ENCODE measurements around the gene ACE2. TPM values are rescaled to one million over a fixed set of nuclear protein-coding genes. Genes with fewer than 3 reads are reported as not detected.

The ACE2 gene
- total RNA-seq, 1 donor from 2014 or later = 0.06 TPM

DNA sequence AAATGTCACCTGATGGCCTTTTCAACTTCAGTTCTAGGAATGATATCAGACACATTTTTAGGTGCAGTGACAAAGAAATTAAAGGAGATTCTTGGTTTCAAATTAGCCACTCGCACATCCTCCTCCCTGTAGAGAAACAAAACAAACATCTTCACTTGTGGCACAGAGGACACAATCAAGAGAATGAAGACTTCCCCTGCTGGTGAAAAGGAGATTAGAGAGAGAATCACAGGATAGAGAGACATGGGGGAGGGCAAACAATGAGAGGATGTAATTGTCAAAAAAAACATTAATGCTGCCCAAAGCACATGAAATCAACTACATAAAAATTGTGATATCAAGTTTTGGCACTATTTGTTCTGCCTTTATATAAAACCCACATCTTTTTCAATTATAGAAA is 34.5 kb downstream of the ACE2 start:
- TF ChIP-seq, protein P1, sequence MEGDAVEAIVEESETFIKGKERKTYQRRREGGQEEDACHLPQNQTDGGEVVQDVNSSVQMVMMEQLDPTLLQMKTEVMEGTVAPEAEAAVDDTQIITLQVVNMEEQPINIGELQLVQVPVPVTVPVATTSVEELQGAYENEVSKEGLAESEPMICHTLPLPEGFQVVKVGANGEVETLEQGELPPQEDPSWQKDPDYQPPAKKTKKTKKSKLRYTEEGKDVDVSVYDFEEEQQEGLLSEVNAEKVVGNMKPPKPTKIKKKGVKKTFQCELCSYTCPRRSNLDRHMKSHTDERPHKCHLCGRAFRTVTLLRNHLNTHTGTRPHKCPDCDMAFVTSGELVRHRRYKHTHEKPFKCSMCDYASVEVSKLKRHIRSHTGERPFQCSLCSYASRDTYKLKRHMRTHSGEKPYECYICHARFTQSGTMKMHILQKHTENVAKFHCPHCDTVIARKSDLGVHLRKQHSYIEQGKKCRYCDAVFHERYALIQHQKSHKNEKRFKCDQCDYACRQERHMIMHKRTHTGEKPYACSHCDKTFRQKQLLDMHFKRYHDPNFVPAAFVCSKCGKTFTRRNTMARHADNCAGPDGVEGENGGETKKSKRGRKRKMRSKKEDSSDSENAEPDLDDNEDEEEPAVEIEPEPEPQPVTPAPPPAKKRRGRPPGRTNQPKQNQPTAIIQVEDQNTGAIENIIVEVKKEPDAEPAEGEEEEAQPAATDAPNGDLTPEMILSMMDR (conservative IDR thresholded peaks at IDR 0.05; ENCODE audit: low read depth, low read length) = peak; percentile 15
- no peak for DNase-seq (ENCODE audit: low read depth)
- no peak overlapping the region for H3K4me3 ChIP-seq (ENCODE audit: low read depth, low read length)

DNA sequence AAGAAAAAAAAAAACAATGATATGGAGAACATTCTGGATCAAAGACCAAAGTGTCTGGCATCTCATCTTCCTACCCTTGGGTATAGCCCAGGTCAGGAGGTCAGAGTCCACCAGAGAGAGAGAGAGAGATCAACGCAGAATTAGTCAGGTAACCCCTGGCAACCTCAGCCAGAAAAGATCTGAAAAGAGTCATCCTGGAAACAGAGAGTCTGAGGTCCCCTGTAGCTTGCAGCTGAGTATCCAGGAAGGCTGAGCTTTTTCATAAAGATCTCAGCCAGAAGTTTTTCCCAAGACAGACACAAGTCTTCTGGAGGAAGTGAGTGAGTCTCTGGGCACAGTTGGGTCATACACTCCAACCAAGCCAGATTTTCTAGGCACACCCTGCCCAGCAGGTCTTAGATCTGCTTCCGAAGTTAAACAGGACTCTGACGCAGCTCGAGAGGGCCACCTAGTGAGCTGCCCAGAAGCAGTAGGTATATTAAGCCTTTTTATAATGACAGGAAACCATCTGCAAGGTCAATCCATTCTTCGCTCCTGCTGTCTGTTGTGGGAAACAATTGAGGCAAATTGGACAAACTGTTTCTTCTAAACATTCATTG is 35.7 kb downstream of the ACE2 start:
- TF ChIP-seq, protein P1 (conservative IDR thresholded peaks at IDR 0.05; ENCODE audit: low read depth, low read length) = peak; percentile 74
- no peak for DNase-seq (ENCODE audit: low read depth)
- H3K4me3 ChIP-seq (ENCODE audit: low read depth, low read length) = no peak overlapping the region

DNA sequence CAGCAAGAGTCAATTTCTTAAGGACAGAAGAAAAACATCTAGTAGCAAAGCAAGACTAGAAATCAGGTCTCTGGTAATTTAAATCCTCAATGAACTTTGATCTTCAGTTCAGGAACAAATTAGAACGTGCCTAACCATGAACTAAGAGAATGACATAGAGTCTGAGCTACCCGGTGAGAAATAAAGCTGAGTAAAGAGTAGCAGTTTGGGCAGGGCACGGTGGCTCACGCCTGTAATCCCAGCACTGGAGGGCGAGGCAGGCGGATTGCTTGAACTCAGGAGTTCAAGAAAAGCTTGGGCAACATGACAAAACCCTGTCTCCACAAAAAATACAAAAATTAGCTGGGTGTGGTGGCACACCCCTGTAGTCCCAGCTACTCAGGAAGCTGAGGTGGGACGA is 37.7 kb downstream of the ACE2 start:
- H3K4me3 ChIP-seq (ENCODE audit: low read depth, low read length) = no peak overlapping the region
- DNase-seq (ENCODE audit: low read depth) = no peak
- TF ChIP-seq, protein P1 (conservative IDR thresholded peaks at IDR 0.05; ENCODE audit: low read depth, low read length) = no peak

DNA sequence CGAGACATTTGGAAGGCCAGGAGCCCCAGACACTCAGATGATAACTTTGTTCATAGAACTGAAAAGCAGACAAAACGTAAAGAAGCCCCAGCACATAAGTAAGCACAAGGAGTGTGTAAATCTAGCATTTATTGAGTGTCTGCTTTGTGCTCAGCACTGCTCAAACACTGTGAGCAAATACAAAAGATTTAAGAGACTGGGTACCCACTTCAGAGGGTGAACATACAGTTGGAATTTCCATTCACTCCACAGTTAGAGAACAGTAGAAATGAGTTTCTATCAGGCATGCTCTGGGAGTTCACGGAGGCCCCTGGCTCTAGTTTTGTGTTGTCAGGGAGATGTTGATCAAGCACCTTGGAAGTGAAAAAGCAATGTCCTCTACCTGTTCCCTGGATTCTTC is 39.8 kb downstream of the ACE2 start:
- DNase-seq (ENCODE audit: low read depth) = no peak
- TF ChIP-seq, protein P1 (conservative IDR thresholded peaks at IDR 0.05; ENCODE audit: low read depth, low read length) = no peak
- H3K4me3 ChIP-seq (ENCODE audit: low read depth, low read length) = no peak overlapping the region

DNA sequence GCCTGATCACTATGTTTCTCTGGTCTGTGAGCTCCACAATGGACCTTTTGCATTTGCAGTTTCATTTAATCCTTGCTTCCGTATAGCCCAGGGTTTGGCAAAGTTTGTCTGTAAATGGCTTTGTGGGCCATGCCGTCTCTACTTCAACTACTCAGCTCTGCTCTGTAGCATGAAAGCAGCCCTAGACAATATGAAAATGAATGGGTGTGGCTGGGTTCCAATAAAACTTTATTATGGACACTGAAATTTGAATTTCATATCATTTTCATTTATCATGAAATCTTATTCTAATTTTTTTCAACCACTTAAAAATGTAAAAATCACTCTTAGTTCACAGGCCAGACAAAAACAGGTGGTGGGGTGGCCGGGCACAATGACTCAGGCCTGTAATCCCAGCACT is 41.5 kb downstream of the ACE2 start:
- no peak for DNase-seq (ENCODE audit: low read depth)
- TF ChIP-seq, protein P1 (conservative IDR thresholded peaks at IDR 0.05; ENCODE audit: low read depth, low read length) = no peak
- no peak overlapping the region for H3K4me3 ChIP-seq (ENCODE audit: low read depth, low read length)

DNA sequence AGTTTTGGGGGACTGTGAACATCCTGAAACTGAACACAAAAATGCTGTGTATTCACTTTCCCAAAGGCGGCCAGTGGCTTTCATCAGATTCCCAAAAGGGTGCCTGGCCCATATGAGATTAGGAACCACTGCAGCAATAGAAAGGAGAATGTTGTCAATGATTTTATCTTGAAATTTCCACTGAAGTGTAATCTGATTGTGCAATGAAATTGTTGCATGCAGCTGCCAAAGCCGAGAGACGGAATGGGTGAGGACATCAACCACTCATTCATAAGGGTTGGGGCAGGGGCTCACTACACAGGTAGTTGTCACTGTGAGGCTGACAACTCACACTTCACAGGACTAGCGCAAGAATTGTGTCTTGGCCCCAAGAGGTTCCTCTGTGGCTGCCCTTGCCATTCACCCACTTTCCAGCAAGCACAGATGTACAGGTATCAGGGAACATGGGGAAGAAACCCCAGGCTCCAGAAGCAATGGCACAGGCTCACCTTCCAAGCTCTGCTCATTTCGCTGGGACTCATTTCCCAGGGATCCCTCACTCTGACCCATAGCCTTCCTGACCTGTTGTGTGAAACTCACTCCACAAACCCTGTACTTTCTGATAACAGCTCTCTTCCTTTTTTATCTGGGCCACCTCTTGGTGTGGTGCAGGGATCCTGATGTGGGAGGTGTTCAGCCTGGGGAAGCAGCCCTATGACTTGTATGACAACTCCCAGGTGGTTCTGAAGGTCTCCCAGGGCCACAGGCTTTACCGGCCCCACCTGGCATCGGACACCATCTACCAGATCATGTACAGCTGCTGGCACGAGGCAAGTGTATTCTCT is 51.4 kb downstream of the ACE2 start:
- DNase-seq (ENCODE audit: low read depth) = no peak
- TF ChIP-seq, protein P1 (conservative IDR thresholded peaks at IDR 0.05; ENCODE audit: low read depth, low read length) = no peak
- no peak overlapping the region for H3K4me3 ChIP-seq (ENCODE audit: low read depth, low read length)

Data from epithelial cell of proximal tubule (primary cell).